ENCODE measurements around the gene METTL15.

METTL15 gene

DNA sequence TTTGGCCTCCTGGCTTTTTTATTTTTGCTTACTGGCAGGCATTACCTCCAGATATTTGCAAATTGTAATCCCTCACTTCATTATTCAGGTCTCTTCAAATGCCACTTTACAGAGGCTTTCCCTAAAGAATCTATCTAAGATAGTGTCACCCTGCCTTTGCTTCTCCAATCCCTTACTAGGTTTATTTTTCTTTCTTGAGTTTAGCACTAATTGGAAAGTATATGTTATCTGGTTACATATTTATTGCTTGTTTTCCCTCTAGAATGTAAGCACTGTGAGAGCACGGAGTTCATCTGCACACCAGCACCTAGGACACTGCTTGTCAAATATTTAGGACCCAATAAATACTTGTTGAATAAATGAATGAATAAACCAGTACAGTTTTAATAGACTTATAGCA is 3.8 kb upstream of the METTL15 start:
- H3K4me3 ChIP-seq (ENCODE audit: low read depth, low read length) = no peak overlapping the region
- TF ChIP-seq, protein P1, sequence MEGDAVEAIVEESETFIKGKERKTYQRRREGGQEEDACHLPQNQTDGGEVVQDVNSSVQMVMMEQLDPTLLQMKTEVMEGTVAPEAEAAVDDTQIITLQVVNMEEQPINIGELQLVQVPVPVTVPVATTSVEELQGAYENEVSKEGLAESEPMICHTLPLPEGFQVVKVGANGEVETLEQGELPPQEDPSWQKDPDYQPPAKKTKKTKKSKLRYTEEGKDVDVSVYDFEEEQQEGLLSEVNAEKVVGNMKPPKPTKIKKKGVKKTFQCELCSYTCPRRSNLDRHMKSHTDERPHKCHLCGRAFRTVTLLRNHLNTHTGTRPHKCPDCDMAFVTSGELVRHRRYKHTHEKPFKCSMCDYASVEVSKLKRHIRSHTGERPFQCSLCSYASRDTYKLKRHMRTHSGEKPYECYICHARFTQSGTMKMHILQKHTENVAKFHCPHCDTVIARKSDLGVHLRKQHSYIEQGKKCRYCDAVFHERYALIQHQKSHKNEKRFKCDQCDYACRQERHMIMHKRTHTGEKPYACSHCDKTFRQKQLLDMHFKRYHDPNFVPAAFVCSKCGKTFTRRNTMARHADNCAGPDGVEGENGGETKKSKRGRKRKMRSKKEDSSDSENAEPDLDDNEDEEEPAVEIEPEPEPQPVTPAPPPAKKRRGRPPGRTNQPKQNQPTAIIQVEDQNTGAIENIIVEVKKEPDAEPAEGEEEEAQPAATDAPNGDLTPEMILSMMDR (conservative IDR thresholded peaks at IDR 0.05; ENCODE audit: low read depth, low read length) = no peak
- DNase-seq (ENCODE audit: low read depth) = no peak

DNA sequence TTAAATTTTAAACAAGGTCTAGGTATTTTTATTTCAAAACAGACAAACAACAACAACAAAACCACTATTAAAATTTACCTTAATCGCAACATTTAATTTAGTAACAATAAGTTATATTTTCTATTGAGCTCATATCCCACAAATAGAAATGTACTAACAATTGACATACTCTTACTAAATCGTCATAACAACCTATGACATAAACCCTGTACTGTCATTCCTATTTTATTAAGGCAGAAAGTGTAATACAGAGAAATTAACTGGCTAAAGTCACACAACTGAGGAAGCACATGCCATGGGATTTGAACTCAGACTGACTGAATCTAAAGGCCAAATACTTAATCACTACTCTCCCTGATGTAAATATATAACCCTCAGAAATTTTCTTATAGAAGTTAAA is 3.2 kb upstream of the METTL15 start:
- H3K4me3 ChIP-seq (ENCODE audit: low read depth, low read length) = no peak overlapping the region
- TF ChIP-seq, protein P1 (conservative IDR thresholded peaks at IDR 0.05; ENCODE audit: low read depth, low read length) = no peak
- DNase-seq (ENCODE audit: low read depth) = no peak

DNA sequence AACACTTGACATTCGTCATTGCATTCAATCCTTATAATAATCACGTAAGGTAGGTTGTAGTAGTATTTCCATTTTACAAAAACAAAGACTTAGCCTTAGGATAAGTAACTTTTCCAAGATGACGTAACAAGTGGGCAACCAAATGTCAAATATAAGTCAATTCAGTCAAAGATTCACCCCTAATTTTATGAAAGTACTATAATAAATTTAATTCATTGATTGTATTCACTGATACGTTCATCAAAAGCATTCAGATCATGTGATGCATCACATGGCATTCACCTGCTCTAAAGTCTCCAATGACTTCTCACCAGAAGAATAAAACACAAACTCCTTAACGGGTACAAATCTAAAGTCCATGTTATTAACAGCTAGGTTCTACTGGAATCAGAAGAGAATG is 2.3 kb upstream of the METTL15 start:
- TF ChIP-seq, protein P1 (conservative IDR thresholded peaks at IDR 0.05; ENCODE audit: low read depth, low read length) = no peak
- H3K4me3 ChIP-seq (ENCODE audit: low read depth, low read length) = no peak overlapping the region
- no peak for DNase-seq (ENCODE audit: low read depth)

DNA sequence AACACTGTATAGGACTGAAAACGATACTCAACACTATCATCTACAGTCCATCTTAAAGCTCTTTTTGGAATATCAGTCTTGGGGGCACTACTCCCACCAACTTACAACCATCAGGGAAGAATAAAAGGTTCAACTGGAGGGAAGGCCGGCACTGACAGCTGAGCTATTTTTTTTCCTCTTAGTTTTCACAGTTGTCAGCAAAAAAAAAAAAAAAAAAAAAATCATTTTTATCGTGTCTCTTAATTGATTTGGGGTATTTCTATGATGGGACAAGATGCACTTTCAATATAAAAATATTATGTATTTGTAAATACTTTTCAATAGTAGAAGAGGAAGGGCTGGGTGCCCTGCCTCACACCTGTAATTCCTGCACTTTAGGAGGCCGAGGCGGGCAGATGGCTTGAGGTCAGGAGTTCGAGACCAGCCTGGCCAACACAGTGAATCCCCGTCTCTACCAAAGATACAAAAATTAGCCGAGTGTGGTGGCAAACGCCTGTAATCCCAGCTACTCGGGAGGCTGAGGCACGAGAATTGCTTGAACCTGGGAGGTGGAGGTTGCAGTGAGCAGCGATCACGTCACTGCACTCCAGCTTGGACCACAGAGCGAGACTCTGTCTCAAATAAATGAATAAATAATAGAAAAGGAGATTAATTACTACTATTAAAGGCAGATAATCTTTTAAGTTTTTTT is 1.7 kb upstream of the METTL15 start:
- TF ChIP-seq, protein P1 (conservative IDR thresholded peaks at IDR 0.05; ENCODE audit: low read depth, low read length) = no peak
- peak overlapping the region; percentile 81 for H3K4me3 ChIP-seq (ENCODE audit: low read depth, low read length)
- no peak for DNase-seq (ENCODE audit: low read depth)

DNA sequence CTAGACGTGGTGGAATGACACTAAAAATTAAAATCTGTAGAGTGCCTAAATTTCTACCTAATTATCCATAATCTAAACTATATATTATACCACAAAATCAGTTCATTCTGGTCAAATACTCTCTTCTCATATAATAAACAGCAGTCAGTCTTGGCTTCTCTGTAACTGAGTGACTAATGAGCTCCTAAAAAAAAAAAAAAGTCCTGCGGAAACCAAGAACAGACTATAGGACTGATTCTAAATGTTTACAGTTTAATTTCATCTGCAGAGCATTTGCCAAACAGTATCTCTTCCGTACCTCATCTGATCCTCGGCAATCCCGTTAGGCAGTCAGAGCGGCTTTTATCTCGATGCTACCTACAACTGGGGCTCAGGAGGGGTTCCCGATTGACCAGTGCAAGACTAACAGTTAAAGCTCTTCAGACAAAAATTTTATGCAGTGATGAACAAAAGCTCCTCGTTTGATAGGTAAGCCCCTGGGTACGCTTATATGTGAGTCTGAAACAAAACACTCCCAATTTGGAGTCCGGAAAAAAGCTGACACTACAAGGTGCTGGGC is 918 bp upstream of the METTL15 start:
- DNase-seq (ENCODE audit: low read depth) = peak; percentile 46
- peak overlapping the region; percentile 81 for H3K4me3 ChIP-seq (ENCODE audit: low read depth, low read length)
- TF ChIP-seq, protein P1 (conservative IDR thresholded peaks at IDR 0.05; ENCODE audit: low read depth, low read length) = no peak

DNA sequence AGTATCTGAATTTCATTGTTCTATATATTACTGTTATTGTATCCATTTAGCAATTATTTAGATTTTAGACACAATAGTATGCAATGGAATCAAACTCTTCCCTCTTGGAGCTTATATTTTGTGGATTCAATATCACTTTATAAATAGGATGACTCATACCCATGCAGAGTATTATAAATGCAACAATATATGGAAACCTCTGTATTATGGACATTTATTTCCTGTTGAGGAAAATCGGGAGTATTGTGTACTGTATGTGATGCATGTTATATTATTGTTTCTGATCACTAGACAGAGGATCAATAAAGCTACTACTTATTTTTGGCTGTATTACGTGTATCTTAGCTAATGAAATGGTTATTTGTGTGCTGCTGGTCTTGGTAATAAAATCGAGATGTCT is 770 bp downstream of the METTL15 start:
- H3K4me3 ChIP-seq (ENCODE audit: low read depth, low read length) = peak overlapping the region; percentile 67
- no peak for DNase-seq (ENCODE audit: low read depth)
- TF ChIP-seq, protein P1 (conservative IDR thresholded peaks at IDR 0.05; ENCODE audit: low read depth, low read length) = no peak

Data from choroid plexus epithelial cell (primary cell).